GM12878 (cell line): ENCODE measurements around the gene MLEC. TPM values are rescaled to one million over a fixed set of nuclear protein-coding genes. Genes with fewer than 3 reads are reported as not detected.

ENCODE experiments used
- ATAC-seq: fragments of 200-7000 bp; cut with Tn5 transposase; 3 replicates; pipeline ENCODE4 v1.9.1; 2020; ENCODE audit warnings: mild to moderate bottlenecking, moderate library complexity
- BruUV-seq: library from RNA; stranded (reverse); fragments of 400-500 nt; replicated peaks from 2 replicates; lab custom pipeline; 2021; lab: Mats Ljungman, UMichigan
- CTCF ChIA-PET: fragments of 300-600 bp; sonication (Branson Sonifier 250); formaldehyde crosslinking; extraction: SDS; loops from one replicate; lab custom pipeline; 2021; ENCODE audit warnings: inconsistent platforms; lab: Yijun Ruan, JAX
- POLR2A ChIA-PET: fragments of 350-600 bp; formaldehyde crosslinking; extraction: SDS; loops from one replicate; lab custom pipeline; 2021; ENCODE audit warnings: inconsistent platforms; lab: Charles Lee
- RAD21 ChIA-PET: fragments of 300-600 bp; sonication (Branson Sonifier 250); formaldehyde crosslinking; loops from one replicate; lab custom pipeline; 2023; ENCODE audit warnings: antibody characterized with exemption; ENCODE audit not compliant: unreplicated experiment; lab: Charles Lee
- SMC1A ChIA-PET: fragments of 300-600 bp; sonication (Branson Sonifier 250); formaldehyde crosslinking; loops from one replicate; lab custom pipeline; 2023; ENCODE audit not compliant: unreplicated experiment, uncharacterized antibody; lab: Charles Lee
- DNase-seq: peaks from one replicate; pipeline ENCODE4 v3.0.0-alpha.2; 2011; ENCODE audit warnings: low read depth, low spot score
- FAIRE-seq: peaks from 3 replicates; lab custom pipeline; 2011; peaks lifted over from hg19 to GRCh38; lab: Jason Lieb, UNC
- H2AFZ ChIP-seq: 2 replicates; pipeline ENCODE4 v1.6.0; 2011; ENCODE audit warnings: low read depth, low read length, control low read depth; ENCODE audit not compliant: control insufficient read depth
- H3K27ac ChIP-seq: 2 replicates; pipeline ENCODE4 v1.5.1; 2011; ENCODE audit warnings: control low read depth; ENCODE audit not compliant: control insufficient read depth, insufficient read depth
- H3K27me3 ChIP-seq, 2 experiments: replicated peaks in 1 of 2; 2 replicates each; pipeline versions ENCODE4 v1.6.0 to v1.6.1; 2011; ENCODE audit warnings: low read length in 1 of 2; ENCODE audit not compliant: control insufficient read depth in 2 of 2, insufficient read depth in 2 of 2
- H3K36me3 ChIP-seq, 2 experiments: 2 replicates each; pipeline ENCODE4 v1.5.1; 2011; ENCODE audit warnings: low read length in 1 of 2; ENCODE audit not compliant: control insufficient read depth in 2 of 2, insufficient read depth in 2 of 2
- H3K4me1 ChIP-seq: 2 replicates; pipeline ENCODE4 v1.6.1; 2011; ENCODE audit warnings: mild to moderate bottlenecking, low read length, moderate library complexity, mixed read lengths; ENCODE audit not compliant: control insufficient read depth, insufficient read depth
- H3K4me2 ChIP-seq: 2 replicates; pipeline ENCODE4 v1.6.0; 2011; ENCODE audit warnings: control low read depth; ENCODE audit not compliant: control insufficient read depth, insufficient read depth
- H3K4me3 ChIP-seq: fragments of 200-600 bp; sonication (generic); 2 replicates; pipeline ENCODE4 v1.5.1; 2016
- H3K79me2 ChIP-seq: 2 replicates; pipeline ENCODE4 v1.6.0; 2011; ENCODE audit warnings: low read length; ENCODE audit not compliant: control insufficient read depth, insufficient read depth
- H3K9ac ChIP-seq: 2 replicates; pipeline ENCODE4 v1.8.0; 2011; ENCODE audit warnings: low read length, control low read depth, mixed read lengths; ENCODE audit not compliant: control insufficient read depth, insufficient read depth
- H3K9me3 ChIP-seq: replicated peaks from 3 replicates; pipeline ENCODE4 v1.5.1; 2011; ENCODE audit warnings: mild to moderate bottlenecking, low read length; ENCODE audit not compliant: control insufficient read depth, insufficient read depth
- H4K20me1 ChIP-seq: 2 replicates; pipeline ENCODE4 v1.6.0; 2011; ENCODE audit not compliant: control insufficient read depth, insufficient read depth
- CEBPB ChIP-seq, 2 experiments: fragments of 150-350 bp in 1 of 2; IDR thresholded peaks; 2 replicates each; pipeline ENCODE4 v1.6.1; 2012 to 2014; ENCODE audit warnings: low read depth in 2 of 2, low read length in 2 of 2, borderline replicate concordance in 1 of 2, inconsistent platforms in 1 of 2
- NR2C1 ChIP-seq: fragments of 450-650 bp; IDR thresholded peaks from 2 replicates; pipeline ENCODE4 v1.6.1; 2017; ENCODE audit warnings: antibody characterized with exemption, mild to moderate bottlenecking, moderate library complexity
- NRF1 ChIP-seq: conservative IDR thresholded peaks from 2 replicates; pipeline ENCODE4 v1.6.1; 2011; ENCODE audit warnings: mild to moderate bottlenecking, low read depth, low read length, improper control_type of control experiment
- PAX8 ChIP-seq: fragments of 450-650 bp; IDR thresholded peaks from 2 replicates; pipeline ENCODE4 v1.6.1; 2017; ENCODE audit warnings: mild to moderate bottlenecking, moderate library complexity
- POLR2AphosphoS2 ChIP-seq: IDR thresholded peaks from 2 replicates; pipeline ENCODE4 v1.6.1; 2011; ENCODE audit warnings: low read depth, mild to moderate bottlenecking, low read length, improper control_type of control experiment, moderate library complexity
- POLR2AphosphoS5 ChIP-seq: IDR thresholded peaks from 2 replicates; pipeline ENCODE4 v1.6.1; 2011; ENCODE audit warnings: mild to moderate bottlenecking, low read length, inconsistent platforms
- RFX5 ChIP-seq: IDR thresholded peaks from 2 replicates; pipeline ENCODE4 v1.6.1; 2011; ENCODE audit warnings: low read depth, low read length, improper control_type of control experiment
- SMC3 ChIP-seq: IDR thresholded peaks from 2 replicates; pipeline ENCODE4 v1.6.1; 2011; ENCODE audit warnings: low read length, improper control_type of control experiment, borderline replicate concordance
- TARDBP ChIP-seq: IDR thresholded peaks from 2 replicates; pipeline ENCODE4 v1.6.1; 2016; ENCODE audit warnings: borderline replicate concordance
- ZNF384 ChIP-seq: IDR thresholded peaks from 2 replicates; pipeline ENCODE4 v1.6.1; 2012; ENCODE audit warnings: low read depth, mild to moderate bottlenecking, low read length, improper control_type of control experiment, borderline replicate concordance
- WGBS: methylation state at CpG from one replicate; pipeline ENCODE4 v1.1.6; 2016; ENCODE audit warnings: low lambda C conversion rate; ENCODE audit not compliant: insufficient replicate concordance, insufficient coverage; ENCODE audit errors: missing lambda C conversion rate; 5-methylcytosine and 5-hydroxymethylcytosine counted together
- in situ Hi-C: fragments of 300-500 bp; cut with MboI; formaldehyde crosslinking; loops from 9 replicates; pipeline ENCODE4 v1.14.3; 2018; ENCODE audit warnings: mixed read lengths
- intact Hi-C: fragments of 100-400 bp; cut with micrococcal nuclease; formaldehyde crosslinking; loops from one replicate; pipeline ENCODE4 v1.14.2; 2022; ENCODE audit not compliant: unreplicated experiment
- polyA plus RNA-seq, 11 experiments: library from polyadenylated mRNA; depleted of rRNA in 4 of 11; unstranded in 6 of 11; stranded (reverse) in 5 of 11; fragments of >200 nt; fragmentation: Nextera tagmentation in 4 of 11; fragmentation: Illumina TruSeq in 1 of 11; extraction: Ambion mirVana in 4 of 11; extraction: Trizol in 1 of 11; gene quantifications; 1 replicate in 1 of 11; 2 replicates in 10 of 11; pipeline versions ENCODE4 v1.2.1 to v1.2.3, GENCODE V29; 2011 to 2016; ENCODE audit warnings: inconsistent platforms in 2 of 11, missing spikeins in 2 of 11, low read depth in 1 of 11
- total RNA-seq, 4 experiments: library from RNA; depleted of rRNA in 3 of 4; stranded (reverse); fragments of >200 nt in 3 of 4; fragmentation: Illumina TruSeq in 1 of 4; extraction: Trizol in 1 of 4; gene quantifications; 2 replicates each; pipeline versions ENCODE4 v1.2.1 to v1.2.3, GENCODE V29; 2013 to 2021
- TF ChIP-seq, protein P1 (sequence below): IDR thresholded peaks from 2 replicates; pipeline ENCODE4 v1.6.1; 2012; ENCODE audit warnings: low read depth, low read length, improper control_type of control experiment
- TF ChIP-seq, protein P2 (sequence below): fragments of 450-650 bp; IDR thresholded peaks from 2 replicates; pipeline ENCODE4 v1.6.1; 2017; ENCODE audit warnings: mild to moderate bottlenecking, moderate library complexity
- TF ChIP-seq, protein P3 (sequence below): fragments of 150-350 bp; IDR thresholded peaks from 2 replicates; pipeline ENCODE4 v1.6.1; 2016; ENCODE audit warnings: low read depth, low read length
- TF ChIP-seq, protein P4 (sequence below): fragments of 450-650 bp; IDR thresholded peaks from 2 replicates; pipeline ENCODE4 v1.6.1; 2017; ENCODE audit warnings: mild to moderate bottlenecking

MLEC gene
- total and polyA plus RNA-seq, 10 of the 15 experiments (the other 5 are each of a cell fraction or from before 2014, with no cell fraction given), result 26.7 to 172 (median 103) TPM

DNA sequence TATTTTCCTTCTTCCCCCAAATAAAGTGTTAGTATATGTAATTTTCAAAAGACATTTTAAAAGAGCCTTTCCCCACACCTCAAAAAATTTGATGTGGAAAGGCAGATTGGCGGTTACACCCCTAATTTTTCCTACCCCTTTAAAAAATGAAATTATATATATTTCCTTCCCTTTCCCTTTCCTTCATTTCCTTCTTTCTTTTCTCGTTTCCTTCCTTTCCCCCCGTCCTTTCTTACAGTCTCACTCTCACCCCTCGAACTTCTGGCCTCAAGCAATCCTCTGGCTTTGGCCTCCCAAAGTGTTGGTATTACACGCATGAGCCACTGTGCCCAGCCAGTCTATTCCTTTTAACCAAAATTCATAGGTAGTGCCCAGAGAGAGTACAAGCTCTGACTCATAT is 19.1 kb downstream of the MLEC start:
- in situ Hi-C loops, result no loop called here
- CTCF ChIA-PET, result interaction anchor here (0.6 to 4.3 kb wide), 4 partner anchors 14 to 213 kb away, joined by 3 to 18 read pairs (median 6); no protein-coding TSS in a partner anchor
- Histone ChIP-seq H3K36me3 (peaks cover 6 to 14% of the 10 kb centered on the region in 2 experiments), H3K9me3 (no peaks in the 10 kb centered on the region), H3K4me3 (no peak overlapping the region), H3K27me3 (no peaks in the 10 kb centered on the region), H3K4me2 (no peak overlapping the region), H3K27ac (no peak overlapping the region), H3K4me1 (peaks cover 5% of the 10 kb centered on the region), H3K9ac (no peak overlapping the region), H3K79me2 (peaks cover 7% of the 10 kb centered on the region), H4K20me1 (no peaks in the 10 kb centered on the region), H2AFZ (no peak overlapping the region)
- no TSS peak for BruUV-seq
- ATAC-seq (no peak), FAIRE-seq (no peak), DNase-seq (no peak)
- RAD21 ChIA-PET, result no interaction called here
- intact Hi-C loops, result no loop called here
- SMC1A ChIA-PET, result interaction anchor here (0.8 kb wide), 1 partner anchor 57 kb away, joined by 3 read pairs; no protein-coding TSS in a partner anchor
- POLR2A ChIA-PET, result interaction anchor here (0.6 to 1.0 kb wide), 2 partner anchors 14 to 67 kb away, joined by 3 read pairs; no protein-coding TSS in a partner anchor
- 66% methylated on average over 5 of the region's 5 CpGs for WGBS
- TF ChIP-seq RFX5 (no peak), PAX8 (no peak), CEBPB (IDR thresholded peaks at IDR 0.05; ENCODE audit: borderline replicate concordance in 1 of 2, low read depth in 2 of 2, low read length in 2 of 2) (no peak), POLR2AphosphoS2 (no peak), POLR2AphosphoS5 (no peak), NR2C1 (no peak), NRF1 (no peak), TARDBP (no peak), SMC3 (no peak), ZNF384 (no peak)
- TF ChIP-seq, protein P1, sequence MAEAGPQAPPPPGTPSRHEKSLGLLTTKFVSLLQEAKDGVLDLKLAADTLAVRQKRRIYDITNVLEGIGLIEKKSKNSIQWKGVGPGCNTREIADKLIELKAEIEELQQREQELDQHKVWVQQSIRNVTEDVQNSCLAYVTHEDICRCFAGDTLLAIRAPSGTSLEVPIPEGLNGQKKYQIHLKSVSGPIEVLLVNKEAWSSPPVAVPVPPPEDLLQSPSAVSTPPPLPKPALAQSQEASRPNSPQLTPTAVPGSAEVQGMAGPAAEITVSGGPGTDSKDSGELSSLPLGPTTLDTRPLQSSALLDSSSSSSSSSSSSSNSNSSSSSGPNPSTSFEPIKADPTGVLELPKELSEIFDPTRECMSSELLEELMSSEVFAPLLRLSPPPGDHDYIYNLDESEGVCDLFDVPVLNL, result no peak
- TF ChIP-seq, protein P2, sequence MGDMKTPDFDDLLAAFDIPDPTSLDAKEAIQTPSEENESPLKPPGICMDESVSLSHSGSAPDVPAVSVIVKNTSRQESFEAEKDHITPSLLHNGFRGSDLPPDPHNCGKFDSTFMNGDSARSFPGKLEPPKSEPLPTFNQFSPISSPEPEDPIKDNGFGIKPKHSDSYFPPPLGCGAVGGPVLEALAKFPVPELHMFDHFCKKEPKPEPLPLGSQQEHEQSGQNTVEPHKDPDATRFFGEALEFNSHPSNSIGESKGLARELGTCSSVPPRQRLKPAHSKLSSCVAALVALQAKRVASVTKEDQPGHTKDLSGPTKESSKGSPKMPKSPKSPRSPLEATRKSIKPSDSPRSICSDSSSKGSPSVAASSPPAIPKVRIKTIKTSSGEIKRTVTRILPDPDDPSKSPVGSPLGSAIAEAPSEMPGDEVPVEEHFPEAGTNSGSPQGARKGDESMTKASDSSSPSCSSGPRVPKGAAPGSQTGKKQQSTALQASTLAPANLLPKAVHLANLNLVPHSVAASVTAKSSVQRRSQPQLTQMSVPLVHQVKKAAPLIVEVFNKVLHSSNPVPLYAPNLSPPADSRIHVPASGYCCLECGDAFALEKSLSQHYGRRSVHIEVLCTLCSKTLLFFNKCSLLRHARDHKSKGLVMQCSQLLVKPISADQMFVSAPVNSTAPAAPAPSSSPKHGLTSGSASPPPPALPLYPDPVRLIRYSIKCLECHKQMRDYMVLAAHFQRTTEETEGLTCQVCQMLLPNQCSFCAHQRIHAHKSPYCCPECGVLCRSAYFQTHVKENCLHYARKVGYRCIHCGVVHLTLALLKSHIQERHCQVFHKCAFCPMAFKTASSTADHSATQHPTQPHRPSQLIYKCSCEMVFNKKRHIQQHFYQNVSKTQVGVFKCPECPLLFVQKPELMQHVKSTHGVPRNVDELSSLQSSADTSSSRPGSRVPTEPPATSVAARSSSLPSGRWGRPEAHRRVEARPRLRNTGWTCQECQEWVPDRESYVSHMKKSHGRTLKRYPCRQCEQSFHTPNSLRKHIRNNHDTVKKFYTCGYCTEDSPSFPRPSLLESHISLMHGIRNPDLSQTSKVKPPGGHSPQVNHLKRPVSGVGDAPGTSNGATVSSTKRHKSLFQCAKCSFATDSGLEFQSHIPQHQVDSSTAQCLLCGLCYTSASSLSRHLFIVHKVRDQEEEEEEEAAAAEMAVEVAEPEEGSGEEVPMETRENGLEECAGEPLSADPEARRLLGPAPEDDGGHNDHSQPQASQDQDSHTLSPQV, result no peak
- TF ChIP-seq, protein P3, sequence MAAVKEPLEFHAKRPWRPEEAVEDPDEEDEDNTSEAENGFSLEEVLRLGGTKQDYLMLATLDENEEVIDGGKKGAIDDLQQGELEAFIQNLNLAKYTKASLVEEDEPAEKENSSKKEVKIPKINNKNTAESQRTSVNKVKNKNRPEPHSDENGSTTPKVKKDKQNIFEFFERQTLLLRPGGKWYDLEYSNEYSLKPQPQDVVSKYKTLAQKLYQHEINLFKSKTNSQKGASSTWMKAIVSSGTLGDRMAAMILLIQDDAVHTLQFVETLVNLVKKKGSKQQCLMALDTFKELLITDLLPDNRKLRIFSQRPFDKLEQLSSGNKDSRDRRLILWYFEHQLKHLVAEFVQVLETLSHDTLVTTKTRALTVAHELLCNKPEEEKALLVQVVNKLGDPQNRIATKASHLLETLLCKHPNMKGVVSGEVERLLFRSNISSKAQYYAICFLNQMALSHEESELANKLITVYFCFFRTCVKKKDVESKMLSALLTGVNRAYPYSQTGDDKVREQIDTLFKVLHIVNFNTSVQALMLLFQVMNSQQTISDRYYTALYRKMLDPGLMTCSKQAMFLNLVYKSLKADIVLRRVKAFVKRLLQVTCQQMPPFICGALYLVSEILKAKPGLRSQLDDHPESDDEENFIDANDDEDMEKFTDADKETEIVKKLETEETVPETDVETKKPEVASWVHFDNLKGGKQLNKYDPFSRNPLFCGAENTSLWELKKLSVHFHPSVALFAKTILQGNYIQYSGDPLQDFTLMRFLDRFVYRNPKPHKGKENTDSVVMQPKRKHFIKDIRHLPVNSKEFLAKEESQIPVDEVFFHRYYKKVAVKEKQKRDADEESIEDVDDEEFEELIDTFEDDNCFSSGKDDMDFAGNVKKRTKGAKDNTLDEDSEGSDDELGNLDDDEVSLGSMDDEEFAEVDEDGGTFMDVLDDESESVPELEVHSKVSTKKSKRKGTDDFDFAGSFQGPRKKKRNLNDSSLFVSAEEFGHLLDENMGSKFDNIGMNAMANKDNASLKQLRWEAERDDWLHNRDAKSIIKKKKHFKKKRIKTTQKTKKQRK, result no peak
- TF ChIP-seq, protein P4, sequence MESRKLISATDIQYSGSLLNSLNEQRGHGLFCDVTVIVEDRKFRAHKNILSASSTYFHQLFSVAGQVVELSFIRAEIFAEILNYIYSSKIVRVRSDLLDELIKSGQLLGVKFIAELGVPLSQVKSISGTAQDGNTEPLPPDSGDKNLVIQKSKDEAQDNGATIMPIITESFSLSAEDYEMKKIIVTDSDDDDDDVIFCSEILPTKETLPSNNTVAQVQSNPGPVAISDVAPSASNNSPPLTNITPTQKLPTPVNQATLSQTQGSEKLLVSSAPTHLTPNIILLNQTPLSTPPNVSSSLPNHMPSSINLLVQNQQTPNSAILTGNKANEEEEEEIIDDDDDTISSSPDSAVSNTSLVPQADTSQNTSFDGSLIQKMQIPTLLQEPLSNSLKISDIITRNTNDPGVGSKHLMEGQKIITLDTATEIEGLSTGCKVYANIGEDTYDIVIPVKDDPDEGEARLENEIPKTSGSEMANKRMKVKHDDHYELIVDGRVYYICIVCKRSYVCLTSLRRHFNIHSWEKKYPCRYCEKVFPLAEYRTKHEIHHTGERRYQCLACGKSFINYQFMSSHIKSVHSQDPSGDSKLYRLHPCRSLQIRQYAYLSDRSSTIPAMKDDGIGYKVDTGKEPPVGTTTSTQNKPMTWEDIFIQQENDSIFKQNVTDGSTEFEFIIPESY, result no peak
